C4-2B (cell line): ENCODE results near the gene PAPSS1.

Source experiments
- H3K27ac ChIP-seq: fragments of 450-650 bp; 2 replicates; pipeline ENCODE4 v1.5.1; 2017
- CTCF ChIP-seq: fragments of 450-650 bp; conservative IDR thresholded peaks from 2 replicates; pipeline ENCODE4 v1.5.1; 2017; ENCODE audit warnings: mild to moderate bottlenecking
- ZFX ChIP-seq: fragments of 450-650 bp; IDR thresholded peaks from 2 replicates; pipeline ENCODE4 v1.6.1; 2017

The PAPSS1 gene

GRCh38 chr4:107619066-107619465 is 101.0 kb downstream of the PAPSS1 start:
- H3K27ac ChIP-seq, result no peak overlapping the region
- TF ChIP-seq CTCF (no peak), ZFX (no peak)

- TF ChIP-seq ZFX (no peak), CTCF (no peak)
- H3K27ac ChIP-seq, result no peak overlapping the region
Observed at GRCh38 chr4:107618656-107619055, 101.4 kb downstream of the PAPSS1 start.

GRCh38 chr4:107616838-107617389 is 103.1 kb downstream of the PAPSS1 start:
- no peak overlapping the region for H3K27ac ChIP-seq
- TF ChIP-seq CTCF (no peak), ZFX (no peak)

- TF ChIP-seq CTCF (no peak), ZFX (no peak)
- no peak overlapping the region for H3K27ac ChIP-seq
Observed at GRCh38 chr4:107615809-107616208, 104.2 kb downstream of the PAPSS1 start.

- no peak for TF ChIP-seq ZFX
- TF ChIP-seq CTCF, result no peak
- no peak overlapping the region for H3K27ac ChIP-seq
Observed at GRCh38 chr4:107603430-107603829, 116.6 kb downstream of the PAPSS1 start.

GRCh38 chr4:107600983-107601382 is 119.1 kb downstream of the PAPSS1 start:
- TF ChIP-seq ZFX (no peak), CTCF (no peak)

GRCh38 chr4:107600436-107600835 is 119.6 kb downstream of the PAPSS1 start:
- no peak overlapping the region for H3K27ac ChIP-seq
- TF ChIP-seq CTCF, result no peak
- no peak for TF ChIP-seq ZFX

More at GRCh38 chr4:107600983-107601382, 119.1 kb downstream of the PAPSS1 start:
- H3K27ac ChIP-seq, result no peak overlapping the region
